Mucosa of stomach (tissue), 1 donor: ENCODE data around the gene CGNL1.
A peak's percentile ranks its signal among the peaks of the same experiment; 100 is the strongest.

Experiments
- H3K27me3 ChIP-seq: one replicate; pipeline ENCODE4 v1.7.0; 2013; ENCODE audit warnings: mild to moderate bottlenecking, low read length; ENCODE audit not compliant: control insufficient read depth, insufficient read depth
- H3K36me3 ChIP-seq: one replicate; pipeline ENCODE4 v1.7.0; 2013; ENCODE audit warnings: low read length; ENCODE audit not compliant: control insufficient read depth, insufficient read depth
- H3K4me1 ChIP-seq: one replicate; pipeline ENCODE4 v1.7.0; 2013; ENCODE audit warnings: mild to moderate bottlenecking, low read length; ENCODE audit not compliant: control insufficient read depth, insufficient read depth
- H3K4me3 ChIP-seq: one replicate; pipeline ENCODE4 v1.7.0; 2013; ENCODE audit warnings: low read length
- H3K9ac ChIP-seq: one replicate; pipeline ENCODE4 v1.7.0; 2013; ENCODE audit warnings: mild to moderate bottlenecking, low read length, moderate library complexity
- H3K9me3 ChIP-seq: one replicate; pipeline ENCODE4 v1.7.0; 2013; ENCODE audit warnings: mild to moderate bottlenecking, low read length, moderate library complexity; ENCODE audit not compliant: control insufficient read depth
- donor health status: Pancreatic carcinoma.

Gene CGNL1

GRCh38 chr15:57377478-57377847, 1.2 kb downstream of the CGNL1 start:
- H3K4me3 ChIP-seq, result no peak overlapping the region
- no peaks in the 10 kb centered on the region for H3K36me3 ChIP-seq
- H3K9me3 ChIP-seq, result no peaks in the 10 kb centered on the region
- no peak overlapping the region for H3K9ac ChIP-seq
- peaks cover 17% of the 10 kb centered on the region for H3K4me1 ChIP-seq
- H3K27me3 ChIP-seq, result no peaks in the 10 kb centered on the region

DNA sequence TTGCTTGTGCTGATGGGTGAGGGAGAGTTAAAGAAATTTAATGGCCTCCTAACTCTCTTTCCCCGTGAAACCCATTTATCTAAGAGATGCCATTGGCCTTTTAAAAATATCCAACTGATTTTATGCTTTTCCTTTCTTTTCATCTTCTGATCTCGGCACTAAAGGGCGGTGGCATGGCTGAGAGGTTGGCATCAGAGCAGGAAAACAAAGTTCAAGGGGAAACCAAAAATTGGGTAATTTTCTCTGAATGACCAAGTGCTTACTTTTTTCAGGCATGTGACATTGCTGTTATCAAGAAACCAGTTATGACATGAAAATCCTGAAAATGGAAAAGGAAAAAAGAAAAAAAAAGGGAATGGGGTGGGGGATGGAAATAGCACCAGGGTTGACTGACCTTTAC, 3.2 kb downstream of the CGNL1 start:
- H3K9ac ChIP-seq, result no peak overlapping the region
- H3K4me1 ChIP-seq, result peaks cover 22% of the 10 kb centered on the region
- H3K9me3 ChIP-seq, result no peaks in the 10 kb centered on the region
- H3K36me3 ChIP-seq, result no peaks in the 10 kb centered on the region
- H3K4me3 ChIP-seq, result no peak overlapping the region
- H3K27me3 ChIP-seq, result no peaks in the 10 kb centered on the region

- Histone ChIP-seq H3K4me1 (peaks cover 26% of the 10 kb centered on the region), H3K9me3 (no peaks in the 10 kb centered on the region), H3K36me3 (no peaks in the 10 kb centered on the region), H3K9ac (no peak overlapping the region), H3K27me3 (no peaks in the 10 kb centered on the region), H3K4me3 (no peak overlapping the region)
Measured at GRCh38 chr15:57380854-57381253, 4.5 kb downstream of the CGNL1 start.

DNA sequence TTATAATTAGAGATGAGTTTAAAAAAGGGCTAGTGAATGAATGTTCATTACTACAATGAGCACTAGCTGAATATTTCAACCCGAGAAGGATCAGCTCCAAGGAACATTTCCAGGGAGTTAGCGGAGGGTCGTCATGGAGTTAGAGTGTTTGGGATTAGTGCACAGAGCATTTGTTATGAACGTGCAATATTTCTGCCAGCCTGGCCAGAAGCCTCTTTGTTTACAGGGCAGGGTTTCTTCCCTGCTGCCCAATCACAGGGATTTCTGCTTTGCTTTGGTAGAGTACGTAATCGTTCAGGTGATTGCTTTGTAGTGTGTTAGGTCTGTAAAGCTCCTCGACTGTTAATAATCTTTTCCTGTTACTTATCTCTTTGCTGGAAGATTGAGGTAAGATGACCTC, 5.9 kb downstream of the CGNL1 start:
- Histone ChIP-seq H3K9me3 (no peaks in the 10 kb centered on the region), H3K9ac (peak overlapping the region; percentile 15), H3K36me3 (no peaks in the 10 kb centered on the region), H3K4me3 (no peak overlapping the region), H3K4me1 (peaks cover 26% of the 10 kb centered on the region), H3K27me3 (no peaks in the 10 kb centered on the region)

DNA sequence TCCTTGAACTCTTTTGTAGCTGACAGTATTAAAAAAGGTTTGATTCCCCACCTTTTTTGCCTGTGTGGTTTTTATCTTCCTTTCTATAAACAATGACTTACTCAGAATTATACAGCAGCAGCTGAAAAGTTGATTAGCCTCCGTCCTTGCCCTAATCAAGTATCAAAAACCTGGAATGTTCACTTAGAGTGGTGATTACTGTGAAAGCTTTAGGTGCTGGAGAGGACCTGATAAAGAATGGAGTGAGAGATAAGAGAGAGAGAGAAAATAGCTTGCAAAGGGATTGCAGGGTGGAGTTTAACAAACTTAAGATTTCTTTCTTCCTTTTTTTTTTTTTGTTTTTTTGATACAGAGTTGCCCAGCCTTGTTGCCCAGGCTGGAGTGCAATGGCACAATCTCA, 6.7 kb downstream of the CGNL1 start:
- no peak overlapping the region for H3K9ac ChIP-seq
- no peaks in the 10 kb centered on the region for H3K9me3 ChIP-seq
- H3K27me3 ChIP-seq, result no peaks in the 10 kb centered on the region
- H3K36me3 ChIP-seq, result no peaks in the 10 kb centered on the region
- no peak overlapping the region for H3K4me3 ChIP-seq
- H3K4me1 ChIP-seq, result peaks cover 21% of the 10 kb centered on the region

DNA sequence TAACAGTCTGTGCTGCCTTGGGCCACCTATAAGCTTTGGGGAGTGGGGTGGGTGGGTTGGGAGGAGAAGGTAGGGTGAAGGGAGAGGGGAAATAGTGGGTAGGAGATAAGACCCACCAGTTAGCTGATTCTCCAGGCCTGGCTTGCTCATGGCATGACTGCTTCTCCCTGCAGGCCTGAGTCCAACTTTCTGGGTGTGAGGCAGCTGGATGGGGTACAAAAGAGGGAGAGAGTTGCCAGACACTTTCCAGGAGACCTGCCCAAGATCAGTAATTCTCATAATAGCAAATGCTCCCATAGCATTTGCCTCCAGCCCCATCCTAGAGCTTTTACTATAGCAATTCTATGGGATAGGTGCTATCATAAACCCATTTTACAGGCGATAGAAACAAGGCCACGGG, 7.7 kb downstream of the CGNL1 start:
- Histone ChIP-seq H3K9ac (no peak overlapping the region), H3K9me3 (no peaks in the 10 kb centered on the region), H3K27me3 (no peaks in the 10 kb centered on the region), H3K36me3 (no peaks in the 10 kb centered on the region), H3K4me1 (peaks cover 21% of the 10 kb centered on the region), H3K4me3 (no peak overlapping the region)

GRCh38 chr15:57384816-57385215, 8.5 kb downstream of the CGNL1 start:
- Histone ChIP-seq H3K4me3 (no peak overlapping the region), H3K9me3 (no peaks in the 10 kb centered on the region), H3K27me3 (no peaks in the 10 kb centered on the region), H3K4me1 (peaks cover 21% of the 10 kb centered on the region), H3K36me3 (no peaks in the 10 kb centered on the region), H3K9ac (no peak overlapping the region)

GRCh38 chr15:57385923-57386390, 9.7 kb downstream of the CGNL1 start:
- no peaks in the 10 kb centered on the region for H3K27me3 ChIP-seq
- H3K9ac ChIP-seq, result no peak overlapping the region
- H3K9me3 ChIP-seq, result no peaks in the 10 kb centered on the region
- no peaks in the 10 kb centered on the region for H3K36me3 ChIP-seq
- no peak overlapping the region for H3K4me3 ChIP-seq
- peaks cover 21% of the 10 kb centered on the region for H3K4me1 ChIP-seq

- H3K4me1 ChIP-seq, result peaks cover 14% of the 10 kb centered on the region
- no peaks in the 10 kb centered on the region for H3K27me3 ChIP-seq
- H3K9me3 ChIP-seq, result no peaks in the 10 kb centered on the region
- H3K9ac ChIP-seq, result no peak overlapping the region
- no peaks in the 10 kb centered on the region for H3K36me3 ChIP-seq
- H3K4me3 ChIP-seq, result no peak overlapping the region
Measured at GRCh38 chr15:57386976-57387375, 10.7 kb downstream of the CGNL1 start.

- H3K4me3 ChIP-seq, result no peak overlapping the region
- H3K9ac ChIP-seq, result peak overlapping the region; percentile 3
- no peaks in the 10 kb centered on the region for H3K36me3 ChIP-seq
- peaks cover 8% of the 10 kb centered on the region for H3K4me1 ChIP-seq
- H3K27me3 ChIP-seq, result no peaks in the 10 kb centered on the region
- no peaks in the 10 kb centered on the region for H3K9me3 ChIP-seq
Measured at GRCh38 chr15:57387564-57388076, 11.3 kb downstream of the CGNL1 start.

GRCh38 chr15:57388464-57388863, 12.2 kb downstream of the CGNL1 start:
- Histone ChIP-seq H3K4me1 (peaks cover 4% of the 10 kb centered on the region), H3K4me3 (no peak overlapping the region), H3K9me3 (no peaks in the 10 kb centered on the region), H3K27me3 (no peaks in the 10 kb centered on the region), H3K9ac (no peak overlapping the region), H3K36me3 (no peaks in the 10 kb centered on the region)

DNA sequence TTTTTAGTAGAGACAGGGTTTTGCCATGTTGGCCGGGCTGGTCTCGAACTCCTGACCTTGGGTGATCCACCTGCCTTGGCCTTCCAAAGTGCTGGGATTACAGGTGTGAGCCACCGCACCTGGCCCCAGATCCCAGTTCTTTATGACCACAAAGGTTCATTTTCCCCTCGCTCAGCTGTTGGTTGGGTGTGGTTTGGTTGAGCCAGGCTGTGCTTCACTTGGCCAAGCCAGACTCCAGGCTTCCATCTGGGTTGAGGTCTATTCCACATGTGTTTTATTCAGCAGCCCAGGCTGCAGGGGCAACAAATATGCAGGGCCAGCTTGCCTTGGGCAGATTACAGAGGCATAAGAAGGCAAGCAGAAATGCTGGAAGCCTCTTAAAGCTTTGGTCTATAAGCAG, 13.7 kb downstream of the CGNL1 start:
- Histone ChIP-seq H3K9ac (no peak overlapping the region), H3K9me3 (no peaks in the 10 kb centered on the region), H3K4me1 (peaks cover under 1% of the 10 kb centered on the region), H3K27me3 (no peaks in the 10 kb centered on the region), H3K4me3 (no peak overlapping the region), H3K36me3 (no peaks in the 10 kb centered on the region)

GRCh38 chr15:57390583-57390982, 14.3 kb downstream of the CGNL1 start:
- Histone ChIP-seq H3K36me3 (no peaks in the 10 kb centered on the region), H3K9ac (no peak overlapping the region), H3K27me3 (no peaks in the 10 kb centered on the region), H3K9me3 (no peaks in the 10 kb centered on the region), H3K4me1 (no peaks in the 10 kb centered on the region), H3K4me3 (no peak overlapping the region)
